Type B pancreatic cell (in vitro differentiated cells): ENCODE results near the gene USP17L25. TPM values are rescaled to one million over a fixed set of nuclear protein-coding genes. Genes with fewer than 3 reads are reported as not detected.
"Not testable (repeated sequence)": the region's sequence is repeated elsewhere in the genome, so short reads cannot be mapped to it uniquely, and the experiment has no call there.

ENCODE experiments used
- DNase-seq: peaks from one replicate; pipeline ENCODE4 v3.0.0; 2021; ENCODE audit warnings: mixed read lengths; ENCODE audit not compliant: unreplicated experiment; ENCODE audit errors: extremely low spot score
- H3K27ac Mint-ChIP-seq: 2 replicates; pipeline ENCODE4 v1.8.0; 2021; ENCODE audit warnings: mild to moderate bottlenecking, mixed read lengths
- H3K27me3 Mint-ChIP-seq: 2 replicates; pipeline ENCODE4 v1.8.0; 2021; ENCODE audit warnings: mixed read lengths
- H3K36me3 Mint-ChIP-seq: 2 replicates; pipeline ENCODE4 v1.8.0; 2021; ENCODE audit warnings: mixed read lengths
- H3K4me1 Mint-ChIP-seq: one replicate; pipeline ENCODE4 v1.8.0; 2021; ENCODE audit warnings: mixed read lengths; ENCODE audit not compliant: unreplicated experiment
- H3K4me3 Mint-ChIP-seq: 2 replicates; pipeline ENCODE4 v1.8.0; 2021; ENCODE audit warnings: mild to moderate bottlenecking, mixed read lengths
- H3K9me3 Mint-ChIP-seq: 2 replicates; pipeline ENCODE4 v1.8.0; 2021; ENCODE audit warnings: mixed read lengths
- long read RNA-seq: library from polyadenylated mRNA; unstranded; transcript quantifications from one replicate; pipeline ENCODE4 v2.0.0, GENCODE V29; 2020
- total RNA-seq: library from RNA; stranded (reverse); gene quantifications from 2 replicates; pipeline ENCODE4 v1.2.1, GENCODE V29; 2021; ENCODE audit warnings: low replicate concordance

USP17L25 gene, protein sequence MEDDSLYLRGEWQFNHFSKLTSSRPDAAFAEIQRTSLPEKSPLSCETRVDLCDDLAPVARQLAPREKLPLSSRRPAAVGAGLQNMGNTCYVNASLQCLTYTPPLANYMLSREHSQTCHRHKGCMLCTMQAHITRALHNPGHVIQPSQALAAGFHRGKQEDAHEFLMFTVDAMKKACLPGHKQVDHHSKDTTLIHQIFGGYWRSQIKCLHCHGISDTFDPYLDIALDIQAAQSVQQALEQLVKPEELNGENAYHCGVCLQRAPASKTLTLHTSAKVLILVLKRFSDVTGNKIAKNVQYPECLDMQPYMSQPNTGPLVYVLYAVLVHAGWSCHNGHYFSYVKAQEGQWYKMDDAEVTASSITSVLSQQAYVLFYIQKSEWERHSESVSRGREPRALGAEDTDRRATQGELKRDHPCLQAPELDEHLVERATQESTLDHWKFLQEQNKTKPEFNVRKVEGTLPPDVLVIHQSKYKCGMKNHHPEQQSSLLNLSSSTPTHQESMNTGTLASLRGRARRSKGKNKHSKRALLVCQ
- not detected in 2 replicates for total RNA-seq
- long read RNA-seq = 0 reads

DNA sequence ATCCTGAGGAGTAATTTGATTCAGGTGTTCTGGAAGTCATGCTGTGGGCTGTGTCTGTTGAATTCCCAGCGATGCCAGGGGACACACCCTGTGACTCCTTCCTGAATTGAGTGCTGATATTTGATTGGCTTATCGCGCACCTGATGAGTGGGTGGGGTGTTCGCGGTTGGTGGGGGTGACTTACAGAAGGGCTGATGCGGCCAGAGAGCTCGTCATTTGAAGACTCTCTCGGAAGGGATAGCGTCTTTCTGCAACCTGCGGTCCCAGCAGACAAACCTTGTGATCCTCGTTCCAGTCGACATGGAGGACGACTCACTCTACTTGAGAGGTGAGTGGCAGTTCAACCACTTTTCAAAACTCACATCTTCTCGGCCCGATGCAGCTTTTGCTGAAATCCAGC lies at the start of gene USP17L25:
TSS of gene USP17L25 (plus strand) at position 301 of the 400 bp plus-strand sequence. CDS start at position 301, 0 bp downstream.
- not testable (repeated sequence) for H3K4me3 Mint-ChIP-seq, H3K27me3 Mint-ChIP-seq, H3K9me3 Mint-ChIP-seq, H3K36me3 Mint-ChIP-seq, H3K4me1 Mint-ChIP-seq, DNase-seq, H3K27ac Mint-ChIP-seq

GRCh38 chr4:9324191-9324590 lies 5.5 kb upstream of the USP17L25 start:
- H3K4me1 Mint-ChIP-seq, H3K36me3 Mint-ChIP-seq, H3K9me3 Mint-ChIP-seq, DNase-seq, H3K27me3 Mint-ChIP-seq, H3K4me3 Mint-ChIP-seq, H3K27ac Mint-ChIP-seq: not testable (repeated sequence)

DNA sequence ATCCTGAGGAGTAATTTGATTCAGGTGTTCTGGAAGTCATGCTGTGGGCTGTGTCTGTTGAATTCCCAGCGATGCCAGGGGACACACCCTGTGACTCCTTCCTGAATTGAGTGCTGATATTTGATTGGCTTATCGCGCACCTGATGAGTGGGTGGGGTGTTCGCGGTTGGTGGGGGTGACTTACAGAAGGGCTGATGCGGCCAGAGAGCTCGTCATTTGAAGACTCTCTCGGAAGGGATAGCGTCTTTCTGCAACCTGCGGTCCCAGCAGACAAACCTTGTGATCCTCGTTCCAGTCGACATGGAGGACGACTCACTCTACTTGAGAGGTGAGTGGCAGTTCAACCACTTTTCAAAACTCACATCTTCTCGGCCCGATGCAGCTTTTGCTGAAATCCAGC lies 4.8 kb upstream of the USP17L25 start, which contains the start of gene USP17L24:
TSS of gene USP17L24 (plus strand) at position 301 of the 400 bp plus-strand sequence. CDS start at position 301, 0 bp downstream.
- not testable (repeated sequence) for H3K9me3 Mint-ChIP-seq, H3K36me3 Mint-ChIP-seq, H3K27ac Mint-ChIP-seq, DNase-seq, H3K27me3 Mint-ChIP-seq, H3K4me3 Mint-ChIP-seq, H3K4me1 Mint-ChIP-seq

- not testable (repeated sequence) for H3K27me3 Mint-ChIP-seq, H3K9me3 Mint-ChIP-seq, H3K4me1 Mint-ChIP-seq, DNase-seq, H3K4me3 Mint-ChIP-seq, H3K36me3 Mint-ChIP-seq, H3K27ac Mint-ChIP-seq
These were observed 4.6 kb downstream of the USP17L25 start, which contains the start of gene USP17L26 for GRCh38 chr4:9334358-9334757. USP17L26 (plus strand) TSS chr4:9334658; CDS start chr4:9334658, 0 bp downstream.

DNA sequence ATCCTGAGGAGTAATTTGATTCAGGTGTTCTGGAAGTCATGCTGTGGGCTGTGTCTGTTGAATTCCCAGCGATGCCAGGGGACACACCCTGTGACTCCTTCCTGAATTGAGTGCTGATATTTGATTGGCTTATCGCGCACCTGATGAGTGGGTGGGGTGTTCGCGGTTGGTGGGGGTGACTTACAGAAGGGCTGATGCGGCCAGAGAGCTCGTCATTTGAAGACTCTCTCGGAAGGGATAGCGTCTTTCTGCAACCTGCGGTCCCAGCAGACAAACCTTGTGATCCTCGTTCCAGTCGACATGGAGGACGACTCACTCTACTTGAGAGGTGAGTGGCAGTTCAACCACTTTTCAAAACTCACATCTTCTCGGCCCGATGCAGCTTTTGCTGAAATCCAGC lies 9.4 kb downstream of the USP17L25 start, which contains the start of gene USP17L5:
TSS of gene USP17L5 (plus strand) at position 301 of the 400 bp plus-strand sequence. CDS start at position 301, 0 bp downstream.
- not testable (repeated sequence) for DNase-seq, H3K36me3 Mint-ChIP-seq, H3K4me3 Mint-ChIP-seq, H3K27ac Mint-ChIP-seq, H3K4me1 Mint-ChIP-seq, H3K27me3 Mint-ChIP-seq, H3K9me3 Mint-ChIP-seq

GRCh38 chr4:9343848-9344247 lies 14.1 kb downstream of the USP17L25 start, which contains the start of gene USP17L27:
USP17L27 (plus strand) TSS chr4:9344148; CDS start chr4:9344148, 0 bp downstream.
- not testable (repeated sequence) for H3K9me3 Mint-ChIP-seq, H3K36me3 Mint-ChIP-seq, H3K27me3 Mint-ChIP-seq, H3K4me3 Mint-ChIP-seq, H3K4me1 Mint-ChIP-seq, DNase-seq, H3K27ac Mint-ChIP-seq

GRCh38 chr4:9348593-9348992 lies 18.9 kb downstream of the USP17L25 start, which contains the start of gene USP17L28:
USP17L28 (plus strand) TSS chr4:9348893; CDS start chr4:9348893, 0 bp downstream.
- H3K27ac Mint-ChIP-seq, H3K27me3 Mint-ChIP-seq, H3K36me3 Mint-ChIP-seq, DNase-seq, H3K4me3 Mint-ChIP-seq, H3K9me3 Mint-ChIP-seq, H3K4me1 Mint-ChIP-seq: not testable (repeated sequence)

GRCh38 chr4:9350866-9351265 lies 21.2 kb downstream of the USP17L25 start:
- H3K9me3 Mint-ChIP-seq, H3K4me1 Mint-ChIP-seq, DNase-seq, H3K27me3 Mint-ChIP-seq, H3K4me3 Mint-ChIP-seq, H3K36me3 Mint-ChIP-seq, H3K27ac Mint-ChIP-seq: not testable (repeated sequence)

GRCh38 chr4:9353338-9353737 lies 23.6 kb downstream of the USP17L25 start, which contains the start of gene USP17L29:
USP17L29 (plus strand) TSS chr4:9353638; CDS start chr4:9353638, 0 bp downstream.
- not testable (repeated sequence) for H3K27ac Mint-ChIP-seq, H3K4me1 Mint-ChIP-seq, H3K4me3 Mint-ChIP-seq, DNase-seq, H3K27me3 Mint-ChIP-seq, H3K9me3 Mint-ChIP-seq, H3K36me3 Mint-ChIP-seq

DNA sequence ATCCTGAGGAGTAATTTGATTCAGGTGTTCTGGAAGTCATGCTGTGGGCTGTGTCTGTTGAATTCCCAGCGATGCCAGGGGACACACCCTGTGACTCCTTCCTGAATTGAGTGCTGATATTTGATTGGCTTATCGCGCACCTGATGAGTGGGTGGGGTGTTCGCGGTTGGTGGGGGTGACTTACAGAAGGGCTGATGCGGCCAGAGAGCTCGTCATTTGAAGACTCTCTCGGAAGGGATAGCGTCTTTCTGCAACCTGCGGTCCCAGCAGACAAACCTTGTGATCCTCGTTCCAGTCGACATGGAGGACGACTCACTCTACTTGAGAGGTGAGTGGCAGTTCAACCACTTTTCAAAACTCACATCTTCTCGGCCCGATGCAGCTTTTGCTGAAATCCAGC lies 33.1 kb downstream of the USP17L25 start, which contains the start of gene USP17L30:
TSS of gene USP17L30 (plus strand) at position 301 of the 400 bp plus-strand sequence. CDS start at position 301, 0 bp downstream.
- not testable (repeated sequence) for H3K4me1 Mint-ChIP-seq, H3K27ac Mint-ChIP-seq, DNase-seq, H3K27me3 Mint-ChIP-seq, H3K4me3 Mint-ChIP-seq, H3K36me3 Mint-ChIP-seq, H3K9me3 Mint-ChIP-seq

GRCh38 chr4:9379881-9380280 lies 50.2 kb downstream of the USP17L25 start:
- not testable (repeated sequence) for H3K36me3 Mint-ChIP-seq, H3K27ac Mint-ChIP-seq, H3K9me3 Mint-ChIP-seq, H3K4me3 Mint-ChIP-seq, DNase-seq, H3K27me3 Mint-ChIP-seq, H3K4me1 Mint-ChIP-seq
